ENCODE measurements around the gene ANGPTL2. TPM values are rescaled to one million over a fixed set of nuclear protein-coding genes. Genes with fewer than 3 reads are reported as not detected.

ANGPTL2 gene
- total and polyA plus RNA-seq, 4 donors = 0.93 to 3.2 (median 1.9) TPM

DNA sequence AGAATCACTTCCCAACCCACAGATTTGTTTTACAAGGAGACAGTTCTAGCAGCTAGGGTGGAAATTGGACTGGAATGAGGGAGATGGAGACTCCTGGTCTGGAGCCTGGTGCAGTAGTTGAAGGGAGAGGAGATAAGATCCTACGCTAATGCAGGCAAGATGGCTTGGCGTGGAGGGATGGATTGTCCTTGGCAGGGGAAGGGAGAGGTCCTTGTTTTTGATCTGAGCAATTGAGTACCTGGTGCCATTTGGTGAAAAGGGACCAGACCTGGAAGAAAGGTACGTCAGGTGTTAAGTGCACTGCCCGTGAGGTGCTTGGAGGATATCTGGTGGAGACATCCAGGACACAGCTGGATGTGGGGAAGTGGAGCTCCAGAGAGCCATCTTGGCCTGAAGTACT, 35.7 kb downstream of the ANGPTL2 start:
- TF ChIP-seq HNF4A (conservative IDR thresholded peaks at IDR 0.05) (no peak), CTCF (IDR thresholded peaks at IDR 0.05; ENCODE audit: low read depth, low read length, missing input control) (no peak), TAF1 (conservative IDR thresholded peaks at IDR 0.05) (no peak), REST (IDR thresholded peaks at IDR 0.05) (no peak), ZBTB33 (IDR thresholded peaks at IDR 0.05) (no peak), SP1 (IDR thresholded peaks at IDR 0.05) (no peak), EGR1 (IDR thresholded peaks at IDR 0.05; ENCODE audit: low read depth in 2 of 2) (no peak), RAD21 (IDR thresholded peaks at IDR 0.05) (no peak), JUND (IDR thresholded peaks at IDR 0.05) (no peak), RXRA (IDR thresholded peaks at IDR 0.05) (no peak), FOXA1 (IDR thresholded peaks at IDR 0.05) (no peak), GABPA (IDR thresholded peaks at IDR 0.05 in 1 of 2, conservative IDR thresholded peaks at IDR 0.05 in 1 of 2) (no peak), HNF4G (IDR thresholded peaks at IDR 0.05) (no peak)
- TF ChIP-seq, protein P1, sequence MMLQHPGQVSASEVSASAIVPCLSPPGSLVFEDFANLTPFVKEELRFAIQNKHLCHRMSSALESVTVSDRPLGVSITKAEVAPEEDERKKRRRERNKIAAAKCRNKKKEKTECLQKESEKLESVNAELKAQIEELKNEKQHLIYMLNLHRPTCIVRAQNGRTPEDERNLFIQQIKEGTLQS (IDR thresholded peaks at IDR 0.05) = no peak
- TF ChIP-seq, protein P2, sequence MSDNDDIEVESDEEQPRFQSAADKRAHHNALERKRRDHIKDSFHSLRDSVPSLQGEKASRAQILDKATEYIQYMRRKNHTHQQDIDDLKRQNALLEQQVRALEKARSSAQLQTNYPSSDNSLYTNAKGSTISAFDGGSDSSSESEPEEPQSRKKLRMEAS (IDR thresholded peaks at IDR 0.05) = no peak
- Histone ChIP-seq H3K9me3 (ENCODE audit: control insufficient read depth in 4 of 4, low read length in 3 of 4) (no peaks in the 10 kb centered on the region), H3K9ac (ENCODE audit: low read depth in 1 of 2, low read length in 2 of 2) (no peak overlapping the region), H3K4me3 (ENCODE audit: low read depth in 1 of 3, low read length in 3 of 3) (no peak overlapping the region), H3K27ac (ENCODE audit: low read depth in 1 of 2, low read length in 2 of 2) (no peak overlapping the region), H3K4me1 (ENCODE audit: control insufficient read depth in 4 of 4, insufficient read depth in 4 of 4, low read length in 3 of 4) (no peaks in the 10 kb centered on the region), H3K36me3 (ENCODE audit: control insufficient read depth in 4 of 4, insufficient read depth in 3 of 4, low read depth in 1 of 4, low read length in 3 of 4) (no peaks in the 10 kb centered on the region), H3K27me3 (ENCODE audit: control insufficient read depth in 4 of 4, insufficient read depth in 4 of 4, low read length in 3 of 4) (no peaks in the 10 kb centered on the region)
- 98% methylated on average over 4 of the region's 4 CpGs for WGBS
- DNase-seq (ENCODE audit: low spot score) = no peak

DNA sequence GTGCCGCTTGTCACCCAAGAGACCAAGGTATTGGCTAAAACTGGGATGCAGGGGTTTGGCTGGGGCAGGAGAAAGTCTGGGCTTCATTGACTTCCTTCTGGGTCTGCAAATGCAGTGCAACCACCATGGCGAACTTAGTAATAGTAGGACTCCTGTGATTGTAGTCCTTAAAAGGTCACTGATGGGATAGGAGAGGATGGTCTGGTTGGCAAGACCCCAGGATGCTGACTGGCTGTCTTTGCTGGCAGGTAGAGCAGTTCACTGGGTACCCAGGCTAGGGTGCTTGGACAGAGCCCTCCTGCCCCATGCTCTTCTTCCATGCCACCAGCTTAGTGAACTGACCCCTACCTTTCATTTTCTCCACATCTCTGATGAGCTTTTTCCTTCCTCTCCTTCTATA, 37.2 kb downstream of the ANGPTL2 start:
- no peaks in the 10 kb centered on the region for H3K9me3 ChIP-seq (ENCODE audit: control insufficient read depth in 4 of 4, low read length in 3 of 4)
- no peak overlapping the region for H3K27ac ChIP-seq (ENCODE audit: low read depth in 1 of 2, low read length in 2 of 2)
- no peaks in the 10 kb centered on the region for H3K27me3 ChIP-seq (ENCODE audit: control insufficient read depth in 4 of 4, insufficient read depth in 4 of 4, low read length in 3 of 4)
- H3K36me3 ChIP-seq (ENCODE audit: control insufficient read depth in 4 of 4, insufficient read depth in 3 of 4, low read depth in 1 of 4, low read length in 3 of 4) = no peaks in the 10 kb centered on the region
- TF ChIP-seq, protein P1 (IDR thresholded peaks at IDR 0.05) = no peak
- TF ChIP-seq REST (IDR thresholded peaks at IDR 0.05) = no peak
- TF ChIP-seq EGR1 (IDR thresholded peaks at IDR 0.05; ENCODE audit: low read depth in 2 of 2) = no peak
- no peak for TF ChIP-seq CTCF (IDR thresholded peaks at IDR 0.05; ENCODE audit: low read depth, low read length, missing input control)
- TF ChIP-seq YY1 (IDR thresholded peaks at IDR 0.05) = no peak
- no peak for TF ChIP-seq RXRA (IDR thresholded peaks at IDR 0.05)
- TF ChIP-seq FOXA2 (IDR thresholded peaks at IDR 0.05) = no peak
- no peak for TF ChIP-seq GABPA (IDR thresholded peaks at IDR 0.05 in 1 of 2, conservative IDR thresholded peaks at IDR 0.05 in 1 of 2)
- no peak for DNase-seq (ENCODE audit: low spot score)
- H3K4me3 ChIP-seq (ENCODE audit: low read depth in 1 of 3, low read length in 3 of 3) = no peak overlapping the region
- no peaks in the 10 kb centered on the region for H3K4me1 ChIP-seq (ENCODE audit: control insufficient read depth in 4 of 4, insufficient read depth in 4 of 4, low read length in 3 of 4)
- no peak overlapping the region for H3K9ac ChIP-seq (ENCODE audit: low read depth in 1 of 2, low read length in 2 of 2)
- 97% methylated on average over 2 of the region's 2 CpGs for WGBS
